Inferior parietal cortex (tissue), 1 donor: Measurements from ENCODE around the gene CXXC5.

Source experiments
- DNase-seq: peaks from one replicate; pipeline ENCODE4 v3.0.0-alpha.2; 2016; ENCODE audit errors: extremely low spot score

Gene CXXC5

DNA sequence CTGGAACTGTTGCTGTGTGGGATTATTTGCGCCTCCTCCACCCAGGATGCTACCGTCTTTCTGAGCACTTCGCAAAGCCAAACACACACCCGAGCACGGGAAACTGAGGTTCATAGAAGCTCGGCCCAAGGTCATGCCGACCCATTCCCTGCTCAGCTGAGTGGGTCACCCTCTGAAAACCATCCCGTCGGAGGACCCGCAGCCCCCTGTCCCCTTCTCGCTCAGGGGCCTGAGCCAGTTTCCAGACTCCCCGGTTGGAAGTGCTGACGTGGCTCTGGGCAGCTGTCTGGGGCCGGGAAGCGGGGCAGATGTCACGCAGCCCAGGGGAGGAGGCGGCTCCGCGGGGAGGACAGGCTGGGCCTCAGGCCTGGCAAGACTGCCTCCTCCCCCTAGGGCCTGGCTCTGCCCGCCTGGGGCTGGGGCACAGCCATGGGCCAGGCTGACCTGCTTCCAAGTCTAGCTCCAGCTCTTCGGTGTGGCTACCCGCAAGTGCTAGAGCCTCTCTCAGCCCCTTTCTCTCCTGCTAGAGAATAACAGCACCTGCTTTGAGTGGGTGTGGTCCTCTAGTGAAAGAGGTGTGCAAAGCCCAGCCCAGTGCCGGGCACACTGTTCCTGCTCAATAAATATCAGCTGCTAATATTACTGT lies 9.9 kb upstream of the CXXC5 start:
- peak; percentile 62 for DNase-seq

DNA sequence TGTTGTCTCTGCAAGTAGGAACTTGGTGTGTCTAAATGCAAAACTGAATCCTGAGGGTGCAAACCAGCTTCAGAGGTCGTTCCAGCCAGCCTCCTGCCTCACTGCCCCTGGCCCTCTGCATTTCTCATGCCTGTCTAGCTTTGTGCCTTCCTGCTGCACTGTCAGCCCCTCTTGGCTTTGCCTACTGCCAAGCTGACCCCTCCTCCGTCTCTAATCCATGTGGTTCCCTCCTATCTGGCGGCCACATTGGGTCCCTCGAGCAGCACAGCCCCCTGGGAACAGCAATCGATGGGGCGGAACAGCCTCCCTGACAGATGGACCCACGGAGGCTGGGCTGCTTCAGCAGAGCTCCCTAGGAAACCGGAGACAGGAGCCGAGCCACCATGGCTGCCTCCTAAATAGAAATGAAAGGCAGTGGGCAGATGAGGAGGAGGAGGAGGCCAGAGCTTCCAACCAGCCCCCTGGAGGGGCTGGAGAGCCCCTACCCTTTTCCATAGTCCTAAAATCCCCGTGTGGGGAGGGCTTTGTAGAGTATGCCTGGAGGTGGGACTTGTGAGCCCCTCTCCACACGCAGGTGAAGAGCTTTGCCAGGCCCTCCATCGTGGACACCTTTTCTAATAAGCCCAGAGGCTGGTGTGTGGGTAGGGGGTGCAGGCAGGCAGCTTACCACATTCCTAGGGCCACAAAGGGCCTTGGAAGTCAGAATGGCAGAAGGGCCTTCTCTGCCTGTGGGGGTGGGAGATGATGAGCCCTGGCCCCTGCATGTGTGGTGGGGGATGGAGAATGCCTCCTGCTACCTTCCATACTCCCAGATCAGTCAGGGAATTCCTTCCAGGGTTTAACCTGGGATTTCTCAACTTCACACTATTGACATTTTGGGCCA lies 9.2 kb upstream of the CXXC5 start:
- no peak for DNase-seq

DNA sequence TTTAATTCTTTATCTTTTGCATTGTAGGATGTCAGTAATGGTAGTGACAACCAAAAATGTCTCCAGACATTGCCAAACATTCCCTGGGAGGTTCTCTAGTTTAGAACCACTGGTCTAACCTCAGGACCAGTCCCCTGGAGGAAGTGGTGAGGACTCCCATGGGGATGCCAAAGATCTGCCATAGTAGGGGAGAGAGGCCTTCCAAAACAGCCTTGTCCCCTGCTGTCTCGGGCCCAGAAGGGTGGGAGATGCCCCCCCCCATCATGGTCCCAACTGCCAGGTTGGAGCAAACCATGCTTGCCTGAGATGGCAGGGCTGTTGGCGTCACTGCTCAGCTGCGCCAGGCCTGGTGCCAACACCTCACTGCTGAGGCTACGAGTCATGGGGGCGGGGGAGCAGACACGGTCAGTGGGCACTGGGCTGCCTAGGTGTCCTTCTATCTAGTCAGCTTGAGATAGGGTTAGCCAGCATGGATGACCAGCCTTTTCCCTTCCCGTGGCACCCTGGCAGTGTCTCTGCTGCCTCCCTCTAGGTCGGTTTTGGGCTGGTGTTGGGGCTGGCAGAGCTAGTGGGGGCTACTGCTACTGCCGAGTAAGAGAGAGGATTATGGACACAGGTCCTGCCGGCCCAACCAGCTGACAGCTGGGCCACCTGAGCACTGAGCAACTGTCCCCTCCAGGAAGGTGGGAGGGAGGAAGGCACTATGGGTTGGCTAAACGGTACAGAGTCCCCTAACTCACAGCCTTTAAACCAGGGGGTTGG lies 8.3 kb upstream of the CXXC5 start:
- no peak for DNase-seq

- DNase-seq = no peak
These were observed 7.6 kb upstream of the CXXC5 start for GRCh38 chr5:139640421-139641115.

GRCh38 chr5:139641116-139642080 lies 6.8 kb upstream of the CXXC5 start:
- no peak for DNase-seq

DNA sequence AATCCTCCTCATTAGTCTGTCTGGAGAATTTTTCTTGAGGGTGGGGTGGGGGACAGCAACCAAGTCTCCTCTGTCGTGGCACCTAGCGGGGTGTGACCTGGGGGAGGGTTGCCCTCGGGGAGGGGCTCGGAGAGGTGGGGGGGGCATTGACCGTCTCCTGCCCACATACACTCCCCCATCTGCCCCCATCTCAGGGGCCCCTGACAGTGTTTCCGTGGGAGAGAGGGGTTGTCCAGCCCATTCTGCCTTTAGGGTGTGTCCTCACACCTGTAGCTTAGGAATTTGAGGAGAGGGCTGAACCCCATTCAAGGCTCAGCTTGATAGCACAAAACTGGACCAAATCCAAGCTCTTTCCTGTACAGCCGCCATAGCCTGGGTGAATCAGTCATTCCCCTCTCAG lies 5.9 kb upstream of the CXXC5 start:
- no peak for DNase-seq

DNA sequence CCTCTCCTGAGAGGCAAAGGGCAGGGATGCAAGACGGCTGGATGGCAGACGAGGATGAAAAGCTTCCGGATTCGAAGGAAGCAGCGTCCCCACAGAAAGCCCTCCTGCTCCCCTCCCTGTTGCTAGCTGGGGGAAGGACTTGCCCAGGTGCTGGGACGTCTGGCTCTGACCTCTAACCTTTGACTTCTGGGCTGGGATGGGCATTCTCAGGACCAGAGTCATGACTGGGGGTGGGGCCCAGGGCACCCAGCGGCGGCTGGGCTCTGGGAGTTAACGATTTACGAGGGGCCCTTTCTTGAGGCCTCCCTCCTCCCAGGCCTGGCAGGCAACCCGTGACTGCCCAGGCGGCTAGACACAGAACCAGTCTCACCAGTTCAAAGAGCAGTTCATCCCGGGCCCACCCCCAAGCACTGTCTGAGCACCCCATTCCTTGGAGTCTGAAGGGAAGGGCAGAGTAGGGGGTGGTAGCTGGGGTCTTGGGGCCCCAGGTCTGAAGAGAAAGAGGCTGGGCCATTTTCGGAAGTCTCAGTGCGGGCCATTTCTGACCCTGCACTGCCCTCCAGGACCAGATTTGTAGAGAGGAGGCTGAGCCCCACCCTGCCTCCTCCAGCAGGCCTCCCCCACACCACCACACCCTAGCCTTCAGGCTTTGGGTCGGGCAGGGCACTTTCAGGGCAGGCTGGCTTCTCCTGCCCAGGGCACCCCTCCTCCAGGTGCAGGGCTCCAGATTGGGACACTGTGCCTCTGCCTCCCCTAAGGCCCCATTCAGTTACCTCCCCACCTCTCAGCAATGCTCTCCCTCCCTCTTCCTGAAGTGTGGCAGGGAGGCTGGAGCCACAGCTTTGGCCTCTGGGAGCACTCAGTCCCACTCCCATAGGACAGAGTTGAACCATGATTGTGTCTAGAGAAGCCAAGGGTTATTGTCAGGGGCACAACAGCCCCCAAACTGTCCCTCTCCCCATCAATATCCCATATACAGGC lies 5.0 kb upstream of the CXXC5 start:
- no peak for DNase-seq

DNA sequence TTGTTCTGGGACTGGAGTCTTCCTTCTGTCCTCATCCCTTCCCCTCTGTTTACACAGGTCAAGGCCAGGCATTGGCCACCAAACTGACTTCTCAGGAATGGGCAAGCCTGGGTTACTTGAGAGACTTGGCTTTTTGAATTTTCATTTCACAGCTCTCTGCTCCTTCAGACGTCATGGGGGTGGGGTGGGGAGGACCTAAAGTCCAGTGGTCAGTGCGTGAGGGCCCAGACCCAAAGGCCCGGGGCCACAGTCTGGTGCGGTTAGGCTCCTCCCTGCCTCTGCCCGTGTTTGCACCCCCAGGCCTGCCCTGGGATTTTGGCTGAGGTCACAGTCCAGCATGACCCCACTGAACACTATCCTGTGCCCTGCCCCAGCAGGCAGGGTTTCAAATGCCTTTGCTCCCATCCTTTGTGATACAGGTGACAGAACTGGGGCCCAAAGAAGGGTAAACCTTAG lies 4.1 kb upstream of the CXXC5 start:
- no peak for DNase-seq

DNA sequence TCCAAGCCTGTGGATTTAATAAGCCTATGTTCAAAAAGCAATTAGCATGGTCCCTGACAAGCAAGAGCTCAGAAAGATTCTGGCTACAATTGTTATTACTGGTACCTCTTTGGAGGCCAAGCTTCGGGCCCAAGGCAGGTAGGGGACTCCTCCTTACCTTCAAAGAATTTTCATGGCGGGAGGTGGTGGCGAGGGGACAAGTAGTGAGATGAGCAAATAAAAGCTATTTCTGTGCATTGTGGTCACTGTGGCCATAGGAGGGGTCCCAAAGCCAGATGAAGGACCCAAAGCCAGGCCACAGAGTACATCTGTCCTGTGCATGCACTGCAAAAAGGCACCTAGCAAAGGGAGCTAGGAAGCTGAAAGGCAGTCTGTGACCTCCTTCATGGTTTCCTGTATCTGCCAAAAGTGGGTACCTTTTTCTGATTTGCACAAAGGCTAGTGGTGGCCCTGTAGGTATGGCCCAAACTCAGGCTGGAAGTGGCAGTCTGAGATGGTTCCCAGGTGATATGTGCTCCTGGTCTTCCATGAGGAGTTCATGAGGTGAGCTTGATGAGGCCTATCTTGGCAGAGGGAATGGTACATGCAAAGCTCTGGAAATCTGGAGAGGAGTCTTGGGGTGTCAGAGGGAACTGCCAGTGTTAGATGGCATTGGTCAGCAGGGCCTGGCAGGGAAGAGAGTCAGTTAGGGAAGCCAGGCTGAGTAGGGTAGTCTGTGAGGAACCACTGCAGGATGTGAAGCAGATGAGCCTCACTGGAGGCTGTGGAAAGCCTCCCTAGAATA lies 3.3 kb upstream of the CXXC5 start:
- no peak for DNase-seq

DNA sequence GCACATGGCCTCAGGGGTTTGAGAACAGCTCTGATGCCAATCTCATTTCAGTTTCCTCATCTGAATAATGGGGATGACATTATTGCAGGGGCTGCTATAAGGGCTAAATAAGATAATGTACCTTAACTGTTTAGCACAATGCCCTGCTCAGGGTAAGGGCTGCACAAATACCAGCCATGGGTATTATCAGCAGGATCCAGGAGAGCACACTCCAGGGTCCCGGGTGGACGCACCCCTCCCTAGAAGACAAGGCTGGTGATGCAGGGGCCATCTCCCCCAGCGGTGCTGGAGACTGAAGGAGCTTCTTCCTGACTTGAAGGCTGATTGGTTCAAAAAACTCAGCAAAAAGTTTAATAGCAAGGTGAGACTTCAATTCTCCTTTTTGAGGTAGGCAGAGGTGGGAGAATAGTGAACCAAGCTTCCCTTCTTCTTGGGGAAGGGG lies 2.7 kb upstream of the CXXC5 start:
- no peak for DNase-seq

- DNase-seq = no peak
These were observed 2.0 kb upstream of the CXXC5 start for GRCh38 chr5:139646111-139646510.

- DNase-seq = no peak
These were observed 1.1 kb upstream of the CXXC5 start for GRCh38 chr5:139646912-139647505.

DNA sequence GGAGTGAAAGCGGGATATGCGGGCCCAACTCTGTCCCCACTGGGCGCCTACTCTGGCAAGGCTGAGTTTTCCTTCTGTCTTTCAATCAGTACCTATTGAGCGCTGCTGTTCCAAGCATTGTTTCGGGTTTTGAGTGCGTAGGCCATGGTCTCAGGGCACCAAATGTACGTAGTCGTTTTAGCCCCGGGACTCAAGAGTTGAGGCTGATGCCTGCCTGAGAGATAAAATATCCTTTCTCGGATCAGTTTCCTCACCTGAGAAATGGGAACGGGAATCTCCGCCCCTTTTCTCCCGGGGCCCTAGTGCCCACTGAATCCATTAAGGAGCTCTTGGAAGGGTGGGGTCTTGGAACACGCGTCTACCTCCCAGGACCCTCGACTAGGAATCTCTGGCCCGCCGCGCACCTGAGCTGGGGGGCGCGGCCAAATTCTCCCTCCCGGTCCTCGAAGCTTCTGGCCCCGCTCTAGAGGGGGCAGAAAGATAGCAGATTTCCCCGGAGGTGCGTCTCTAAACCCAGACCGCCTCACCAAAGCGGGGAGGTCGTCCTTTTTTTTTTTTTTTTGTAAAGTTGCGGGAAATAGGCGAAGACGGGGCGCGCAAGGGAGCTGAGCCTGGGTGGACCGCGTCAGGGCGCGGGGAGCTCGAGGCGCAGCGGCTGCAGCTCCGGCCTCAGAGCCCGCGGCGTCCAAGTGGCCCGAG lies 494 bp upstream of the CXXC5 start:
- peak; percentile 13 for DNase-seq

GRCh38 chr5:139649082-139649991 lies 1.2 kb downstream of the CXXC5 start:
- peak; percentile 36 for DNase-seq

GRCh38 chr5:139650031-139650688 lies 2.0 kb downstream of the CXXC5 start:
- peak; percentile 55 for DNase-seq

DNA sequence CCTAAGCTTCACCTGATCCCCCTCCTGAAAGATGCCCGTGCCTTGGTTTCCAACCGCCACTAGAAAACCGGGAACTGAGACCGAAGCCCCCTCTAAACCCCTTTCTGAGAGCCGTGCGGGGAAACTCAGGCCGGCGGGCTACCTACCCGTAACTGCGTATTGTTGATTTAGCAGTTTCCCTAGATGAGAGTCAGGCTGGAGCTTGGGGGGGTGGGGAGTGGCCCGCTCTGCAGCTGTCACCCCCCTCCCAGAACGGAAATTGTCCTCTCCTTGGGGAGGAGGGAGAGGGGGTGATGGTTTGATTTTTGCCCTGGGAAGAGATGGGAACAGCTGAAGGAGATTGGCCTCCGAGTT lies 2.5 kb downstream of the CXXC5 start:
- DNase-seq = peak; percentile 49
